Lower leg skin (tissue), 4 donors: ENCODE measurements around the gene GTF2IRD1. TPM values are rescaled to one million over a fixed set of nuclear protein-coding genes. Genes with fewer than 3 reads are reported as not detected.
"Not testable (repeated sequence)": the region's sequence is repeated elsewhere in the genome, so short reads cannot be mapped to it uniquely, and the experiment has no call there.

Experiments
- DNase-seq, 2 donors: peaks; one replicate each; pipeline ENCODE4 v3.0.0-alpha.2; 2019; ENCODE audit warnings: low spot score in 2 of 2
- H3K4me3 ChIP-seq: fragments of 200-600 bp; sonication (generic); 2 replicates; pipeline ENCODE4 v1.5.1; 2017; ENCODE audit warnings: mild to moderate bottlenecking, low read depth; ENCODE audit not compliant: poor library complexity, severe bottlenecking
- POLR2A ChIP-seq, 2 donors: fragments of 450-650 bp; IDR thresholded peaks; one replicate each; pipeline ENCODE4 v1.6.1; 2016 to 2017; ENCODE audit warnings: antibody characterized with exemption in 2 of 2, mild to moderate bottlenecking in 1 of 2, moderate library complexity in 1 of 2
- WGBS, 2 donors: methylation state at CpG; one replicate each; pipeline ENCODE4 v1.1.5; 2018; 5-methylcytosine and 5-hydroxymethylcytosine counted together
- intact Hi-C: fragments of 100-400 bp; cut with DNase I; formaldehyde crosslinking; loops from one replicate; pipeline ENCODE4 v1.15.0; 2023; ENCODE audit warnings: low total_unique reads
- total RNA-seq, 4 donors: library from RNA; depleted of rRNA; stranded (reverse); fragments of >200 nt; gene quantifications; one replicate each; pipeline ENCODE4 v1.1.0, GENCODE V29; 2016
- TF ChIP-seq, protein P1 (sequence below), 3 donors: fragments of 450-650 bp; IDR thresholded peaks; one replicate each; pipeline ENCODE4 v1.5.1; 2016; ENCODE audit warnings: antibody characterized with exemption in 3 of 3, mild to moderate bottlenecking in 3 of 3, moderate library complexity in 2 of 3

GTF2IRD1 gene
- total RNA-seq, 4 donors from 2014 or later = 28.5 to 49.9 (median 43.2) TPM

- no peak overlapping the region for H3K4me3 ChIP-seq
- DNase-seq = no peak
- TF ChIP-seq, protein P1, sequence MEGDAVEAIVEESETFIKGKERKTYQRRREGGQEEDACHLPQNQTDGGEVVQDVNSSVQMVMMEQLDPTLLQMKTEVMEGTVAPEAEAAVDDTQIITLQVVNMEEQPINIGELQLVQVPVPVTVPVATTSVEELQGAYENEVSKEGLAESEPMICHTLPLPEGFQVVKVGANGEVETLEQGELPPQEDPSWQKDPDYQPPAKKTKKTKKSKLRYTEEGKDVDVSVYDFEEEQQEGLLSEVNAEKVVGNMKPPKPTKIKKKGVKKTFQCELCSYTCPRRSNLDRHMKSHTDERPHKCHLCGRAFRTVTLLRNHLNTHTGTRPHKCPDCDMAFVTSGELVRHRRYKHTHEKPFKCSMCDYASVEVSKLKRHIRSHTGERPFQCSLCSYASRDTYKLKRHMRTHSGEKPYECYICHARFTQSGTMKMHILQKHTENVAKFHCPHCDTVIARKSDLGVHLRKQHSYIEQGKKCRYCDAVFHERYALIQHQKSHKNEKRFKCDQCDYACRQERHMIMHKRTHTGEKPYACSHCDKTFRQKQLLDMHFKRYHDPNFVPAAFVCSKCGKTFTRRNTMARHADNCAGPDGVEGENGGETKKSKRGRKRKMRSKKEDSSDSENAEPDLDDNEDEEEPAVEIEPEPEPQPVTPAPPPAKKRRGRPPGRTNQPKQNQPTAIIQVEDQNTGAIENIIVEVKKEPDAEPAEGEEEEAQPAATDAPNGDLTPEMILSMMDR (IDR thresholded peaks at IDR 0.05) = no peak
- TF ChIP-seq POLR2A (IDR thresholded peaks at IDR 0.05) = no peak
- intact Hi-C loops = no loop called here
- 97 to 98% methylated on average over 8 of the region's 8 CpGs for WGBS, 2 donors
Observed at GRCh38 chr7:74503943-74504342, 50.2 kb downstream of the GTF2IRD1 start.

GRCh38 chr7:74505471-74506324 is 52.0 kb downstream of the GTF2IRD1 start:
- TF ChIP-seq POLR2A (IDR thresholded peaks at IDR 0.05) = no peak
- TF ChIP-seq, protein P1 (IDR thresholded peaks at IDR 0.05) = no peak
- WGBS, 2 donors = 88 to 89% methylated on average over 18 to 20 of the region's 20 CpGs
- H3K4me3 ChIP-seq = no peak overlapping the region
- intact Hi-C loops = no loop called here
- DNase-seq = no peak

DNA sequence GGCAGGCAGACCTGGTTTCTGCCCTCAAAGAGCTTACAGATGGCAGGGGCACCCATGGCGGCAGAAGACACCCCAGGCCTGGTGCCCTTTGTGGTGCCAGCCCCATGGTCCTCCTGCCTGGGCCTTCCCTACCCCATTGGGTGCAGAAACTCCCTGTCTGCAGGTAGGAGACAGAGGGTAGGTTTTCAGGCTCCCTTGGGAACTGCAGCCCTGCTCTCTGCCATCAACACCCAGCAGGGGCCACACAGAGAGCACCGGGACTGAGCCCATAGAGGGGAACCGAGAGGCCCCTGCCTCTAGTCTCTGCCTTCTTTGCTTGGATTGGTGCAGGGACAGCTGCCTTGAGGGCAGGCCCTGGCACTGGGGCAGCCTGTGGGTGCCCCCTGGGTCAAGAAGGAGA is 52.6 kb downstream of the GTF2IRD1 start:
- no peak for DNase-seq
- intact Hi-C loops = no loop called here
- no peak for TF ChIP-seq POLR2A (IDR thresholded peaks at IDR 0.05)
- TF ChIP-seq, protein P1 (IDR thresholded peaks at IDR 0.05) = no peak
- H3K4me3 ChIP-seq = no peak overlapping the region
- WGBS, 2 donors = 78 to 84% methylated on average over 2 to 3 of the region's 3 CpGs

DNA sequence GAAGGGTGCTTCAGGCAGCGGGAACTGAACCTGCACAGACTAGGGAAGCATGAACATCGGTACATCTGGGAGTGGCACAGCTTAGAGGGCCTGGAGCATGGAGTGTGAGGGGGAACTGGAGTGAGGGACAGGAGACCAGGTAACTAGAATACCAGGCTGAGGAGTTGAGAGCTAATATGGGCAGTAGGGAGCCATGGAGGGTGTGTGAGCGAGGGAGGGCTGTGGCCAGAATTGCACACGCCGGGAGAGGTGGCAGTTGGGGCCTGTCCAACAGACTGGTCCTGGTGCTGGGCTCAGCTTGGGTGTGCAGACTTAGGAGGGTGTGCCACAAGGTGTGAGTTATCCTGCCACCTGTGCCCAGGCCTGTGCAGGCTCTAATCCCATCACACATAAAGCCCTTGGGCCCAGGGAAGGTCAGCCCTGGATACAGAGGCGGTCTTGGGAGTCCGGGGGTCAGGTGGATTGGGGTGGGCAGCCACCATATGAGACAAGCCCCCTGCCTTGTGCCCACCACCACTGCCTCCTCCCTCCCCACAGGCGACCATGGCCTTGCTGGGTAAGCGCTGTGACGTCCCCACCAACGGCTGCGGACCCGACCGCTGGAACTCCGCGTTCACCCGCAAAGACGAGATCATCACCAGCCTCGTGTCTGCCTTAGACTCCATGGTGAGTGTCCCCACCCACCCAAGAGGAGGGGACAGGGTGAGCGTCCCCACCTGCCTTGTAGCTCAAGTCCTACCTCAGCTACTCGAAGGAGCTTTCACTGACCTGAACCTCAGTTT is 54.0 kb downstream of the GTF2IRD1 start:
- TF ChIP-seq, protein P1 (IDR thresholded peaks at IDR 0.05) = no peak
- TF ChIP-seq POLR2A (IDR thresholded peaks at IDR 0.05) = no peak
- intact Hi-C loops = no loop called here
- 94 to 96% methylated on average over 21 of the region's 21 CpGs for WGBS, 2 donors
- no peak for DNase-seq
- no peak overlapping the region for H3K4me3 ChIP-seq

- 95% methylated on average over 10 of the region's 10 CpGs for WGBS, 2 donors
- intact Hi-C loops = not testable (repeated sequence)
Observed at GRCh38 chr7:74509453-74509852, 55.7 kb downstream of the GTF2IRD1 start.

GRCh38 chr7:74511345-74511744 is 57.6 kb downstream of the GTF2IRD1 start:
- TF ChIP-seq POLR2A (IDR thresholded peaks at IDR 0.05) = no peak
- TF ChIP-seq, protein P1 (IDR thresholded peaks at IDR 0.05) = no peak
- WGBS, 2 donors = 85 to 87% methylated on average over 11 of the region's 11 CpGs
- no peak for DNase-seq
- intact Hi-C loops = no loop called here
- no peak overlapping the region for H3K4me3 ChIP-seq

More at GRCh38 chr7:74509453-74509852, 55.7 kb downstream of the GTF2IRD1 start:
- not testable (repeated sequence) for H3K4me3 ChIP-seq, DNase-seq
